Activated naive CD4-positive, alpha-beta T cell treated with anti-CD3 and anti-CD28 coated beads for 36 hours (primary cell): ENCODE data around the gene TIMM10B. TPM values are rescaled to one million over a fixed set of nuclear protein-coding genes. Genes with fewer than 3 reads are reported as not detected.

ENCODE experiments used
- CTCF ChIA-PET: fragments of 350-600 bp; sonication (Branson Sonifier 250); formaldehyde crosslinking; loops from one replicate; lab custom pipeline; 2021; ENCODE audit warnings: antibody characterized with exemption; lab: Charles Lee
- DNase-seq: peaks from one replicate; pipeline ENCODE4 v3.0.0-alpha.2; 2020
- H3K27ac Mint-ChIP-seq: one replicate; pipeline ENCODE4 v1.8.0; 2021; ENCODE audit warnings: mild to moderate bottlenecking, mixed read lengths
- H3K27me3 Mint-ChIP-seq: one replicate; pipeline ENCODE4 v1.8.0; 2021; ENCODE audit warnings: low read depth, mixed read lengths
- H3K36me3 Mint-ChIP-seq: one replicate; pipeline ENCODE4 v1.8.0; 2021; ENCODE audit warnings: low read depth, mixed read lengths
- H3K4me1 Mint-ChIP-seq: one replicate; pipeline ENCODE4 v1.8.0; 2021; ENCODE audit warnings: low read depth, mixed read lengths
- H3K4me3 Mint-ChIP-seq: one replicate; pipeline ENCODE4 v1.8.0; 2021; ENCODE audit warnings: mild to moderate bottlenecking, moderate library complexity, mixed read lengths
- H3K9me3 Mint-ChIP-seq: one replicate; pipeline ENCODE4 v1.8.0; 2021; ENCODE audit warnings: mixed read lengths
- intact Hi-C: fragments of 100-400 bp; cut with micrococcal nuclease; formaldehyde crosslinking; loops from one replicate; pipeline ENCODE4 v1.15.1; 2023
- total RNA-seq, 2 experiments: library from RNA; stranded (reverse); gene quantifications; one replicate each; pipeline ENCODE4 v1.2.3, GENCODE V29; 2021

Gene TIMM10B
- total RNA-seq, 2 experiments from 2014 or later: 35.1 to 41.7 TPM

DNA sequence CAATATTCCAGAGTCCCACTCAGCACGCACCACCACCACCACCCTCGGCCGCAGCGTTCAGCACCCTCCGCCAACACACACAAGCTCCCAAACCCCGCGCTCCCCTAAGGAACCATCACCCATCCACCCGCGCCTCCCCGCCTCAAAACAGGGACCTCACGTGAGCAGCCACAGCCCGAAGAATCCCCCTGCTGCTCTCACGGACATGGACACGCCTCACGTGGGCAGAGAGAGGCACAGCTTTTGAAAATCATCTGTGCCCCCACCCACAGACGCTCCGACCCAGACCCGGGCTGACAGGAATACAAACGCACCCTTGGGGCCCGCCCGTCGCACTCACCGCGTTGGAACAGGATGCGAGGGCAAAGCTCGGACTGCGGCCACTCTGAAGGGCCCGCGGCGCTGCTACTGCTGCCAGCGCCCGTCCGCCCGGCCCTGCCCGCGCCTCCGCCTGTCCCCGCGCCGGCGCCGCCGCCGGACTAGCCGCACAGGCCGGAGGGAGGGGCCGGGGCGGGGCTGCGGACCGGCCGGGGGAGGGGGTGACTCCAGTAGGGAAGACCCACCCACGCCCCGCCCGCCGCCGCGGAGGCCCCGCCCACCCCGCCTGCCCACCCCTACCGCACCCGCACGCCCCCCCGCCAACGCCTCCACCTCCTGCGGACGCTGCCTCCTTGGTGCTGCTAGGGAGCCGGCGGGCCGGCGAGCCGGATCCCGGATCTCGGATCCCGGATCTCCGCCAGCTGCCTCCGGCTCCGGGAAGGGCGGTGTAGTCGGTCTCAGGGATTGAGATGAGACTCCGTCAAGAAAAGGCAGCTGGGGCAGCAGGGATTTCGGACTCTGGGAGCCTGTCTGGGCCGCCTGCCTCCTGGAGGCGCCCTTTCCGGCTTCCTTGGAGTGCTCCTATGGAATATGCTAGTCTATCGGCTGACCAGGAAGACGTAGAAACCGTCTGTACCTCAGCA, 7.6 kb upstream of the TIMM10B start, which contains the start of gene TRIM3:
Gene TRIM3 (minus strand): TSS at position 491 of the 962 bp plus-strand sequence. CDS start 8,246 bp downstream, outside the sequence.
- peaks cover 19% of the 10 kb centered on the region for H3K4me1 Mint-ChIP-seq
- CTCF ChIA-PET: interaction anchor here (0.9 to 2.1 kb wide), 4 partner anchors 8 to 95 kb away, joined by 5 to 12 read pairs (median 8); partner anchors contain the start of genes ARFIP2 and TIMM10B
- H3K4me3 Mint-ChIP-seq: peak within 1 kb of the TSS; percentile 80
- H3K36me3 Mint-ChIP-seq: peaks cover 5% of the 10 kb centered on the region
- no peaks in the 10 kb centered on the region for H3K9me3 Mint-ChIP-seq
- no peaks in the 10 kb centered on the region for H3K27me3 Mint-ChIP-seq
- DNase-seq: peak; percentile 62
- intact Hi-C loops: loop anchor here (1.0 to 2.0 kb wide), 3 partner anchors 209 to 266 kb away; partner anchors contain the start of genes FHIP1B and MRPL17
- H3K27ac Mint-ChIP-seq: no peak within 1 kb of the TSS

DNA sequence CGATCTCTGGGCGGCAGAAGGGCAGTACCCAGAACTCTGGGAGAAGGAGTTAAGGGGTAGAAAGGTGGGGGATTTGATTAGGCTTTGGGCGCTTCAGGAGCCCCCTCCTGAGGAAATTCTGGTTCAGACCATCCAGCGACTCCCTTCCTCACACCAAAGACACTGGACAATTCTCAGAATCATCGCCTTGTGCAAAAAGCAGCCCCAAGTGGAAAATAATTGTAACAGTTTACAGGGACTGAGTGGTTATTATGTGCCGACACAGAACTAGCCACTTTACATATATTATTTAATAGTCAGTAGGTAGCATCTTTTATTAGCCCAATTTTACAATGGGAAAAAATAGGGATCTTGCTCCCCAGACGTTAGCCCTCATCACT, 6.9 kb upstream of the TIMM10B start:
- intact Hi-C loops: loop anchor here (1.0 kb wide), 1 partner anchor 265 kb away; no protein-coding TSS in a partner anchor
- peak overlapping the region; percentile 68 for H3K4me3 Mint-ChIP-seq

DNA sequence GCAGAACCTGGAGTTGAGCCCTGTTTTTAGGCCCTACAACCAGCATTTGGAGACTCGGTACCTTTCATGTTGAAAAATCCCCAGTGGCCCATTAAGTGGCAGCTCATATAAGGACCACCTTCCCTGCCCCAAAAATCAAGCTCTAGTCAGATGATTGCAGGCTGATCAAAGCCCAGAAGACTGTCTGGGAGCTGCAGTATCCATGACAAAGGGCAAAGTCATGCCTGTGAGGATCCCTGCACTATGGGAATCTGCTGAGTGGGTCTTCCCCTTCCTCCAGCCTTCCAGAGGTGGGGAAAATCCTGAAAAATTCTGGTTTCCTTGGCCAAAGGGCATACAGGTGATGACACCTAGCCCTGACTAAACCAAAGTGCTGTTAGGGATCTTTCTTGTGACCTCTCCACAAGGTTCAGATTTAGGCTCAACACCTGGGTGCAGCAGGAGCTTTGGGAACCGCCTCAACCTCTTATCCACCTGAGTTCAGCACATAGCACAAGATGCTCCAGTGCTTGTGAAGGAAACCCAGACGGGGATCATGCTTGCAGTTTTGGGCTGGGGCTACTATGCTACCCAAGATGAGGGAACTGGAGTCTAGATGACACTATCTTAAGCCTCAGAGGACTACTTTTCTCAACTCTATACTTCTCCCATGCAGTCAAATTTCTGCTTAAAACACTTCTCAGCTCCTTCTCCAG, 6.3 kb upstream of the TIMM10B start:
- H3K27ac Mint-ChIP-seq: peak overlapping the region; percentile 57

More for the DNA sequence above, 6.9 kb upstream of the TIMM10B start:
- Mint-ChIP-seq H3K4me1 (peaks cover 23% of the 10 kb centered on the region), H3K27me3 (no peaks in the 10 kb centered on the region), H3K27ac (no peak overlapping the region), H3K36me3 (peaks cover 5% of the 10 kb centered on the region), H3K9me3 (no peaks in the 10 kb centered on the region)
- no peak for DNase-seq
- CTCF ChIA-PET: interaction anchor here (1.6 to 2.1 kb wide), 2 partner anchors 31 to 96 kb away, joined by 9 to 12 read pairs; no protein-coding TSS in a partner anchor

DNA sequence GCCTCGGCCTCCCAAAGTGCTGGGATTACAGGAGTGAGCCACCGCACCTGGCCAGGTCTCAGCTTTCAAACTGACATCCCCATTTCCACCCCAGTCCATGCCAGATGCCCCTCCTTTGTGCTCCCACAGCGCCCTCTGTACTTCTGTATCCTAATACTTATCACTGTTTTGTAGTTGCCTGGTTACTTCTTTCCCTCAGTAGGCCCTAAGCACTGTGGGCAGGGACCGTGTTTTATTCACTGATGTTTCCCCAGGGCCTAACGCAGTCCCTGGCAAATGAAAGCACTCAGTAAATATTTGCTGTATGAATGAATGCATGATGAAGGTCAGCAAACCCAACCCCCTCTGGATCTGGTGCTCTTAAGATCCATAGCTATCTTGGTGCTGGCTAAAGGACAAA, 5.4 kb upstream of the TIMM10B start:
- Mint-ChIP-seq H3K4me1 (peaks cover 37% of the 10 kb centered on the region), H3K27me3 (no peaks in the 10 kb centered on the region), H3K9me3 (no peaks in the 10 kb centered on the region), H3K27ac (no peak overlapping the region), H3K36me3 (peaks cover 5% of the 10 kb centered on the region), H3K4me3 (no peak overlapping the region)
- DNase-seq: no peak
- intact Hi-C loops: no loop called here
- CTCF ChIA-PET: interaction anchor here (1.0 to 1.6 kb wide), 5 partner anchors 11 to 113 kb away, joined by 3 to 9 read pairs (median 4); no protein-coding TSS in a partner anchor

More for the DNA sequence above, 6.3 kb upstream of the TIMM10B start:
- DNase-seq: no peak
- H3K27me3 Mint-ChIP-seq: no peaks in the 10 kb centered on the region
- no peak overlapping the region for H3K4me3 Mint-ChIP-seq
- peaks cover 5% of the 10 kb centered on the region for H3K36me3 Mint-ChIP-seq
- H3K4me1 Mint-ChIP-seq: peaks cover 28% of the 10 kb centered on the region
- intact Hi-C loops: loop anchor here (1.0 kb wide), 1 partner anchor 264 kb away; no protein-coding TSS in a partner anchor
- CTCF ChIA-PET: interaction anchor here (0.9 to 2.1 kb wide), 6 partner anchors 12 to 112 kb away, joined by 3 to 12 read pairs (median 4); partner anchors contain the start of gene SMPD1
- no peaks in the 10 kb centered on the region for H3K9me3 Mint-ChIP-seq

DNA sequence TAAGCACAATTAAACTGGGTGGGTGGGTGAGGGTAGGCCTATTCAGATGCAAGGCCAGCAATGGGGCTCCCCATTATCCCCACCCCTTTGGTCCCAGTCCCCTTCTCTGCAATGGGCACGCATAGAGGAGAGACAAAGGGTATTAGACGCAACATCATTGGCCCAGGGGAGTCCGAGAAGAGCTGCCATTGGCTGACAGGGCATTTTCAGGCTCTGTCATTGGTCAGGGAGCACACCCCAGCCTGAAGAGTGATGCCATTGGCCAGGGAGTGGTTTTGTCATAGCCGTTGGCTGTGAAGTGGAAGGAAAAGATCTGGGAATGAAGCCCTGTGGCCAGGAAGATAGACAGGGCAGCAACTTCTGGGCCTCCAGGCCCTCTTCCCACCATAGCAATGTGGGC, 4.7 kb upstream of the TIMM10B start:
- DNase-seq: no peak
- H3K4me3 Mint-ChIP-seq: no peak overlapping the region
- peaks cover 8% of the 10 kb centered on the region for H3K36me3 Mint-ChIP-seq
- no peaks in the 10 kb centered on the region for H3K9me3 Mint-ChIP-seq
- H3K27me3 Mint-ChIP-seq: no peaks in the 10 kb centered on the region
- CTCF ChIA-PET: interaction anchor here (1.0 to 1.4 kb wide), 3 partner anchors 21 to 98 kb away, joined by 3 to 4 read pairs (median 3); no protein-coding TSS in a partner anchor
- intact Hi-C loops: no loop called here
- no peak overlapping the region for H3K27ac Mint-ChIP-seq
- H3K4me1 Mint-ChIP-seq: peaks cover 39% of the 10 kb centered on the region

DNA sequence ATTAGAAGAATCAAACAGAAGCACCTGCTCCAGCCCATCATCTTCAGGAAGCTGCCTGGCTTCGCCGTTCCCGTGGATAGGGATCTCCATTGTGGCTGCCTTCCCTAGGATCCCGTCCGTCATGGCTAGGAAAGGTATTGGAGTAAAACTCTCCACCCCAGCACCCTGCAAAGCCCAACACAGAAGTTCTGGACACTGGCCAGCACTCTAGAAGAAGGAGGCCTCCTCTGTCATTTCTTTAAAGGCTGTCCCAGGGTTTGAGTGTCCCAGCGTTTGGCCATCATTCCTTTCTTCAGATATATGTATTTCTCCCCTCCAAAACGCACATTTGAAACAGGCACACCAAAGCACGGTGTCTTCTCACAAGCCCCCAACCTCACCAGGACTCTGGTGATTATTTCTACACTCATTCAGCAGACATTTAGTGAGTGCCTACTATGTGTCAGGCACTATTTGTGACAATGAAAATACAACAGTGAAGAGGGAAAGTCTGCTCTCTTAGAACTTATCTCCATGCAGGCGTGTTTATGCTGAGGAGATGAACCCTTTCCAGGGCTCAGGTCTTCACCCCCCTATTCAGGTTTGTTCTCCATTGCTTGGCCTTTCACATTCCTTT, 894 bp upstream of the TIMM10B start:
- intact Hi-C loops: loop anchor here (2.0 to 5.0 kb wide), 5 partner anchors 42 to 853 kb away; partner anchors contain the start of genes TRIM22 and TRIM34
- Mint-ChIP-seq H3K4me3 (peak overlapping the region; percentile 94), H3K27me3 (no peaks in the 10 kb centered on the region), H3K27ac (peak overlapping the region; percentile 96), H3K4me1 (peaks cover 38% of the 10 kb centered on the region), H3K36me3 (peaks cover 21% of the 10 kb centered on the region), H3K9me3 (no peaks in the 10 kb centered on the region)
- CTCF ChIA-PET: no interaction called here
- no peak for DNase-seq

DNA sequence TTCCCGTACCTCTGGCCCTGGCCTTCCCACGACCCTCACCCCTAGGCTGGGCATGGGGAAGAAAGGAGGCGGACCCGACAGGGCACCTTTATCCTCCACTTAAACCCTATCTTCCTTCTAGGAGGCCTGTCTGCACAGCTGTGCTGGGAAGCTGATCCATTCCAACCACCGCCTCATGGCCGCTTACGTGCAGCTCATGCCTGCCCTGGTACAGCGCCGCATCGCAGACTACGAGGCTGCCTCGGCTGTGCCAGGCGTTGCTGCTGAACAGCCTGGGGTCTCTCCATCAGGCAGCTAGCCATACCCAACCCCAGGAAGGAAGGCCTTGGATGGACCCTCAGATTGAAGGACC, 599 bp downstream of the TIMM10B start:
- intact Hi-C loops: loop anchor here (1.0 to 5.0 kb wide), 13 partner anchors 43 to 855 kb away; partner anchors contain the start of genes APBB1, FHIP1B, MRPL17 and SMPD1
- Mint-ChIP-seq H3K36me3 (peaks cover 21% of the 10 kb centered on the region), H3K27me3 (no peaks in the 10 kb centered on the region), H3K9me3 (no peaks in the 10 kb centered on the region), H3K27ac (peak overlapping the region; percentile 96), H3K4me3 (peak overlapping the region; percentile 94), H3K4me1 (peaks cover 38% of the 10 kb centered on the region)
- DNase-seq: no peak
- CTCF ChIA-PET: interaction anchor here (1.0 to 4.8 kb wide), 9 partner anchors 9 to 265 kb away, joined by 3 to 37 read pairs (median 5); no protein-coding TSS in a partner anchor

DNA sequence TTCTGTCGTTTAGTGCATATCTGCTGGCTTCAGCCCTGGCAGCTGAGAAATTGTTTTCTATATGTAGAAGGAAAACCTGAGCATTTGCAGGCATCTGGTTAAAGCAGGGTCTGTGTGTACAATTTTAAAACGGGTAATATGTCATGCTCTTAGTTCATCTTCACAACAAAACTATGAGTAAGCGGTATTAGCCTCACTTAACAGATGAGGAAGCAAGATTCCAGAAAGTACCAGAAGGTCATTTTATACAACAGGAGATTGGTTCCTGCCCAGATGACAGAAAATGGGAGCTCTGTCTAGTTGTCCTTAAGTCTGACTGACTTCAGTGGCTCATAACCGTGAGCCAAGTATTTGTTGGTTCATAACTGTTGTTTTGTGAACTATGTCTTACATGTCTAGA, 1.1 kb downstream of the TIMM10B start:
- intact Hi-C loops: loop anchor here (5.0 kb wide), 1 partner anchor 855 kb away; the partner anchor contains the start of gene TRIM34
- no peak for DNase-seq
- CTCF ChIA-PET: interaction anchor here (1.2 to 4.8 kb wide), 7 partner anchors 10 to 130 kb away, joined by 3 to 37 read pairs (median 6); partner anchors contain the start of gene TAF10
- Mint-ChIP-seq H3K9me3 (no peaks in the 10 kb centered on the region), H3K27me3 (no peaks in the 10 kb centered on the region), H3K4me1 (peaks cover 35% of the 10 kb centered on the region), H3K27ac (peak overlapping the region; percentile 96), H3K4me3 (peak overlapping the region; percentile 94), H3K36me3 (peaks cover 19% of the 10 kb centered on the region)

DNA sequence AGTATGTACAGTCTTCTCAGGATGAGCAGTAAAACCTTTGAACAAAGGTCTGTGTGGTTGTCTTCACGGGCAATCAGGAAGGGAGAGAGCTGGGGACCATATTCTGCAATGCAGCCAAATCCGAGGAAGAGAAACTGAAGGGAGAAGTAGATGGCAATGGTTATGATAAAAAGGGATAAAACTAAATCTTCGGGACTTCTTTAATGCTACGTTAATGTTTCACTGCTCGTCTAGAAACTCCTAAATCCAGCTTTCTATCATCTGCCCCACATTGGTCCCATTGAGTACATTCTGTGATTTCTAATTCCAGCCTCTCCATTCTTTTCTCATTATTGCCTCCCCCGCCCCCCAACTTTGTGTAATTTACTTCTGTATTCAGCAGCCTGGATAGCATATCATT, 1.7 kb downstream of the TIMM10B start:
- CTCF ChIA-PET: interaction anchor here (1.2 to 4.8 kb wide), 5 partner anchors 11 to 129 kb away, joined by 3 to 37 read pairs (median 6); partner anchors contain the start of gene TAF10
- peaks cover 18% of the 10 kb centered on the region for H3K36me3 Mint-ChIP-seq
- H3K27ac Mint-ChIP-seq: peak overlapping the region; percentile 96
- peaks cover 35% of the 10 kb centered on the region for H3K4me1 Mint-ChIP-seq
- H3K4me3 Mint-ChIP-seq: peak overlapping the region; percentile 94
- no peaks in the 10 kb centered on the region for H3K9me3 Mint-ChIP-seq
- intact Hi-C loops: loop anchor here (5.0 kb wide), 1 partner anchor 856 kb away; the partner anchor contains the start of gene TRIM34
- H3K27me3 Mint-ChIP-seq: no peaks in the 10 kb centered on the region
- no peak for DNase-seq

DNA sequence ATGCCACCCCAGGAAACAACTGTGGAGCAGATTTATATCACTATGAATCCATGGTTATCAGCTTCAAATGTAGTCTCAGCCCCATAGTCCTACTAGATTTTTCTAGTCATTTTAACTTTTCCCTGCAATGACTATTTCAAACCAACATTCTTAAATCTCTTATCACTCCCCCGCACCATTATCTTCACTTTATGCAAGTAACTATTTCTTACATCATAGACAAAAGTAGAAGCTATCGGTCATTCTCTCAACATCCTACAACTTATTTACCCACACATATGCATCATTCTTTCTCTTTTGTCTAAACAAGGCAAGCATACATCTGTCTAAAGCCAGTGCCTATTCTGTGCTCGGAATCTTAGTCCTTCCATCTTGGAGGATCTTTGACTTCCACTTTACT, 4.4 kb downstream of the TIMM10B start:
- H3K36me3 Mint-ChIP-seq: peaks cover 25% of the 10 kb centered on the region
- no peaks in the 10 kb centered on the region for H3K9me3 Mint-ChIP-seq
- no peak for DNase-seq
- H3K4me3 Mint-ChIP-seq: no peak overlapping the region
- H3K4me1 Mint-ChIP-seq: peaks cover 18% of the 10 kb centered on the region
- intact Hi-C loops: no loop called here
- no peaks in the 10 kb centered on the region for H3K27me3 Mint-ChIP-seq
- no peak overlapping the region for H3K27ac Mint-ChIP-seq
- CTCF ChIA-PET: interaction anchor here (0.7 to 4.8 kb wide), 6 partner anchors 10 to 127 kb away, joined by 3 to 37 read pairs (median 4); no protein-coding TSS in a partner anchor

DNA sequence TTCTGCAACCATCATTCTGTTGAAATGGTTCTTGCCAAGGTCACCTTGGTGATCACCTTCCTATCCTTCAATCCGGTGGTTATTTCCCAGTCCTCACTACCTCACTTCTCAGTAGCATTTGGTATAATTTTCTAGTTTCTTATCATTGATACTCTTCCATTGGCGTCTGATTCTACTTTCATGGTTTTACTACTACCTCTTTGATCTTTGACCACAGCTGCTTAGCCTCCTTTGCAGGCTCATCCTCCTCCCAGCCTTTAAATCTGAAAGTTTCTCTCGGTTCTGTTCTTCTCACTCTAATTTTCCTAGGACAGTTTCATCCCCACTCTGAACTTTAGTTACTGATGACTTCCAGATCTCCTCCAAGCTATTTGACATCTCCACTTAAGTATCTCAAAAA, 5.0 kb downstream of the TIMM10B start:
- H3K36me3 Mint-ChIP-seq: peaks cover 24% of the 10 kb centered on the region

More for the DNA sequence above, 5.0 kb downstream of the TIMM10B start:
- intact Hi-C loops: no loop called here
- no peak overlapping the region for H3K27ac Mint-ChIP-seq
- no peaks in the 10 kb centered on the region for H3K9me3 Mint-ChIP-seq
- H3K4me3 Mint-ChIP-seq: no peak overlapping the region
- CTCF ChIA-PET: interaction anchor here (0.7 to 1.2 kb wide), 4 partner anchors 11 to 126 kb away, joined by 3 to 4 read pairs (median 4); no protein-coding TSS in a partner anchor
- H3K27me3 Mint-ChIP-seq: no peaks in the 10 kb centered on the region
- DNase-seq: no peak
- H3K4me1 Mint-ChIP-seq: peaks cover 14% of the 10 kb centered on the region
